ENCODE measurements around the gene SPINK14.

Gene SPINK14

GRCh38 chr5:148163345-148163744 is 5.0 kb upstream of the SPINK14 start:
- TF ChIP-seq CTCF (IDR thresholded peaks at IDR 0.05; ENCODE audit: insufficient read depth, low read depth, low read length, missing control alignments): no peak
- no peak overlapping the region for H3K4me3 ChIP-seq (ENCODE audit: low read length)
- no peak for DNase-seq (ENCODE audit: low read depth)

- no peak for TF ChIP-seq CTCF (IDR thresholded peaks at IDR 0.05; ENCODE audit: insufficient read depth, low read depth, low read length, missing control alignments)
These were observed 1.6 kb upstream of the SPINK14 start for GRCh38 chr5:148166550-148167283.

GRCh38 chr5:148172377-148172776 is 4.0 kb downstream of the SPINK14 start:
- DNase-seq (ENCODE audit: low read depth): no peak
- no peak for TF ChIP-seq CTCF (IDR thresholded peaks at IDR 0.05; ENCODE audit: insufficient read depth, low read depth, low read length, missing control alignments)
- H3K4me3 ChIP-seq (ENCODE audit: low read length): no peak overlapping the region

More at GRCh38 chr5:148166550-148167283, 1.6 kb upstream of the SPINK14 start:
- no peak overlapping the region for H3K4me3 ChIP-seq (ENCODE audit: low read length)
- DNase-seq (ENCODE audit: low read depth): no peak

- DNase-seq (ENCODE audit: low read depth): no peak
- H3K4me3 ChIP-seq (ENCODE audit: low read length): no peak overlapping the region
- TF ChIP-seq CTCF (IDR thresholded peaks at IDR 0.05; ENCODE audit: insufficient read depth, low read depth, low read length, missing control alignments): no peak
These were observed 8.1 kb downstream of the SPINK14 start for GRCh38 chr5:148176480-148176879.

- H3K4me3 ChIP-seq (ENCODE audit: low read length): no peak overlapping the region
- DNase-seq (ENCODE audit: low read depth): no peak
- no peak for TF ChIP-seq CTCF (IDR thresholded peaks at IDR 0.05; ENCODE audit: insufficient read depth, low read depth, low read length, missing control alignments)
These were observed 8.9 kb downstream of the SPINK14 start for GRCh38 chr5:148177207-148177606.

- peak; percentile 76 for DNase-seq (ENCODE audit: low read depth)
- TF ChIP-seq CTCF (IDR thresholded peaks at IDR 0.05; ENCODE audit: insufficient read depth, low read depth, low read length, missing control alignments): peak; percentile 77
These were observed 11.0 kb downstream of the SPINK14 start for GRCh38 chr5:148179234-148179824.

More at GRCh38 chr5:148179234-148179824, 11.0 kb downstream of the SPINK14 start:
- H3K4me3 ChIP-seq (ENCODE audit: low read length): no peak overlapping the region
